GM10248 (cell line): ENCODE results near the gene ABLIM2.

Source experiments
- CTCF ChIA-PET: fragments of 300-600 bp; sonication (Branson Sonifier 250); formaldehyde crosslinking; extraction: SDS; loops from one replicate; lab custom pipeline; 2021; ENCODE audit warnings: antibody characterized with exemption; lab: Yijun Ruan, JAX
- POLR2A ChIA-PET: fragments of 350-650 bp; sonication (Branson Sonifier 250); formaldehyde crosslinking; extraction: SDS; loops from one replicate; lab custom pipeline; 2020; ENCODE audit warnings: antibody characterized with exemption; lab: Yijun Ruan, JAX
- DNase-seq: peaks from one replicate; pipeline ENCODE4 v3.0.0; 2012; ENCODE audit errors: extremely low spot score
- CTCF ChIP-seq: IDR thresholded peaks from 2 replicates; pipeline ENCODE4 v1.5.1; 2012; ENCODE audit warnings: mild to moderate bottlenecking, low read depth; ENCODE audit errors: extremely low read depth, missing control alignments, control extremely low read depth

ABLIM2 gene

GRCh38 chr4:8016527-8016926 lies 142.1 kb downstream of the ABLIM2 start:
- POLR2A ChIA-PET, result no interaction called here

DNA sequence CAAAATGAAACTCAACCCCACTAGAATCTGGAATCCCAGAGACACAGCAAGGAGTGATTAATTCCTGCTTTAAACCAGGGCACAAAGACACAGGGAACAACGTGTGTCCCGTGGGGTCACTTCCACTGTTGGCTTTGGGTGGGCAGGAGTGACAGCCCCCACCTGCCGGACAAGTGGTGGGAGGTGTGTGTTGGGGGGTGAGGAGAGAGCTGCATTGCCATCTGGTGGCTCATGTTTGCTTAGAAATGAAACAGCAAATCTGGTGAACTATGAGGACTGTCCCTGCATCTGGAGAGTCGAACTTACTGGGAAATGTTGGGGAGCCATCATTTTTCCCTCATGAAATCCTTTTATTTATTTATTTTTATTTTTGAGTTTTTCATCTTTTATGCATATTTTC lies 143.1 kb downstream of the ABLIM2 start:
- peak; percentile 27 for TF ChIP-seq CTCF
- POLR2A ChIA-PET, result no interaction called here

More at GRCh38 chr4:8016527-8016926, 142.1 kb downstream of the ABLIM2 start:
- no peak for TF ChIP-seq CTCF
- no peak for DNase-seq
- CTCF ChIA-PET, result interaction anchor here (1.2 kb wide), 1 partner anchor 217 kb away, joined by 3 read pairs; no protein-coding TSS in a partner anchor

GRCh38 chr4:8013976-8014726 lies 144.5 kb downstream of the ABLIM2 start:
- ChIA-PET CTCF (no interaction called here), POLR2A (no interaction called here)
- no peak for TF ChIP-seq CTCF
- no peak for DNase-seq

More for the DNA sequence above, 143.1 kb downstream of the ABLIM2 start:
- CTCF ChIA-PET, result interaction anchor here (1.2 kb wide), 1 partner anchor 216 kb away, joined by 3 read pairs; no protein-coding TSS in a partner anchor
- DNase-seq, result no peak

DNA sequence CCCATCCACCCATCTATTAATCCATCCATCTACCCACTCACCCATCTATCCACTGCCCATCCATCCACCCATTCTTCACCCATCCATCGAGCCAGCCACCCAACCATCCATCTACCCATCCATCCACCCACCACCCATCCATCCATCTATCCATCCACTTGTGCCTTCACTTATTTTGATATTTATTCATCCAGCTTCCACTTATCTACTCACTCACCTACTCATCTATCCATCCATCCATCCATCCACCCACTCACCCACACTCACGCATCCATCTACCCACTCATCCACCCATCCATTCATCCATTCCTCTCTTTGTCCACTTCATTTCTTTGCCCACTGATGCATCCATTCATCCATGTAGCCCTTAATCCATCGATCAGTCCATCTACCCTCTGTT lies 146.1 kb downstream of the ABLIM2 start:
- no peak for DNase-seq
- ChIA-PET POLR2A (no interaction called here), CTCF (interaction anchor here (2.0 kb wide), 1 partner anchor 208 kb away, joined by 6 read pairs; no protein-coding TSS in a partner anchor)
- TF ChIP-seq CTCF, result no peak

GRCh38 chr4:8010618-8011017 lies 148.0 kb downstream of the ABLIM2 start:
- CTCF ChIA-PET, result interaction anchor here (2.0 kb wide), 1 partner anchor 206 kb away, joined by 6 read pairs; no protein-coding TSS in a partner anchor
- no peak for DNase-seq
- POLR2A ChIA-PET, result no interaction called here
- no peak for TF ChIP-seq CTCF

GRCh38 chr4:8009710-8010511 lies 148.7 kb downstream of the ABLIM2 start:
- TF ChIP-seq CTCF, result no peak
- CTCF ChIA-PET, result interaction anchor here (0.7 kb wide), 1 partner anchor 23 kb away, joined by 3 read pairs; no protein-coding TSS in a partner anchor
- POLR2A ChIA-PET, result no interaction called here
- DNase-seq, result no peak
